ENCODE results near the gene SAMMSON.

Gene SAMMSON

DNA sequence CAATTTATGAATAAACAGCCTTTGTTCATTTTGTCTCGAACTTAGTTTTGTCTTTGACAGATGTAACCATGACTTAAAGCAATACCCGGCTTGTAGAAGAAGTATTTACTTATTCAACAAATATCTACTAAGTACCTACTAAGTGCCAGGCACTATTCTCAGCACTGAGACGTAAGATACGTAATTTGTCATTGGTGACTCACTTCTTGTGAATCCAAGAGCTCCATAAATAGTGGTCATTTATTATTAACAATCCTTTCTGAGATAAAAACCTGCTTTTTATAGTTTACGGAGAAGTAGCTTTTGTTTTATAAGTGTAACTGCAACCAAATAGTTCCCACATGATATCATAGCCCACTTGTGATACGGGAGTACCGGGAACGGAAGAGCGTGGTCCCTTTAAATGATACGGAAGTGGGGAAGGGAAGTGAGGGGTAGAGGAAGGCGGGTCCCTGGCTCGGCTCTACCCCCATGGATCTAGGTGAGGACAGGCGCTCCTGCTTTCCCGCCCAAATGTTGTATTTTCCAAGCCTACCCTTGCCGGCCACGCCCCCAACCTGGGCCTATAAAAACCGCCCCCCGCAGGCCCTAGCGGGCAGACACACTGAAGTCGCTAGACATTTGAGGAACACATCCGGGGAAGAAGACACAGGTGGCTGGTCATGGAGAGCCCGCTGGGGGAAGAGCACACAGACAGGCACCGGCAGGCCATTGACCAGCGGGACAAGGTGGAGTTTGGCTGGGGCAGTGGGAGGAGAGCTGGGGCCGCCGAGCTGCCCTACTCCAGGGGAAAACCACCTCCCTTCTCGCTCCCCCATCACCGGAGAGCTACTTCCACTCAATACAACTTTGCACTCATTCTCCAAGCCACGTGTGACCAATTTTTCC, at the start of gene SAMMSON:
Gene SAMMSON, plus strand, starts transcription at position 594 of the 888 bp plus-strand sequence.
- Histone ChIP-seq H3K9me3 (ENCODE audit: low read length) (no peaks in the 10 kb centered on the region), H3K27ac (ENCODE audit: low read depth, low read length) (peak within 1 kb of the TSS; percentile 29), H3K4me1 (ENCODE audit: insufficient read depth, low read length) (peaks cover 17% of the 10 kb centered on the region), H3K27me3 (ENCODE audit: control insufficient read depth in 1 of 2, insufficient read depth in 2 of 2, low read length in 2 of 2) (no peaks in the 10 kb centered on the region), H3K9ac (ENCODE audit: low read length) (no peak within 1 kb of the TSS), H3K36me3 (ENCODE audit: insufficient read depth, low read length) (no peaks in the 10 kb centered on the region), H3K4me3 (ENCODE audit: low read depth in 1 of 2, low read length in 2 of 2) (peak within 1 kb of the TSS in 1 of 2 donors; percentile 25)

GRCh38 chr3:69951616-69952015, 47.9 kb upstream of the SAMMSON start:
- Histone ChIP-seq H3K9ac (ENCODE audit: low read length) (no peak overlapping the region), H3K4me1 (ENCODE audit: insufficient read depth, low read length) (peaks cover 16% of the 10 kb centered on the region), H3K4me3 (ENCODE audit: low read depth in 1 of 2, low read length in 2 of 2) (no peak overlapping the region), H3K36me3 (ENCODE audit: insufficient read depth, low read length) (peaks cover 25% of the 10 kb centered on the region), H3K27me3 (ENCODE audit: control insufficient read depth in 1 of 2, insufficient read depth in 2 of 2, low read length in 2 of 2) (no peaks in the 10 kb centered on the region), H3K27ac (ENCODE audit: low read depth, low read length) (no peak overlapping the region), H3K9me3 (ENCODE audit: low read length) (no peaks in the 10 kb centered on the region)

GRCh38 chr3:69959581-69959980, 40.0 kb upstream of the SAMMSON start:
- Histone ChIP-seq H3K4me3 (ENCODE audit: low read depth in 1 of 2, low read length in 2 of 2) (no peak overlapping the region), H3K27ac (ENCODE audit: low read depth, low read length) (no peak overlapping the region), H3K9me3 (ENCODE audit: low read length) (no peaks in the 10 kb centered on the region), H3K27me3 (ENCODE audit: control insufficient read depth in 1 of 2, insufficient read depth in 2 of 2, low read length in 2 of 2) (no peaks in the 10 kb centered on the region), H3K4me1 (ENCODE audit: insufficient read depth, low read length) (no peaks in the 10 kb centered on the region), H3K36me3 (ENCODE audit: insufficient read depth, low read length) (peaks cover 26% of the 10 kb centered on the region), H3K9ac (ENCODE audit: low read length) (no peak overlapping the region)

DNA sequence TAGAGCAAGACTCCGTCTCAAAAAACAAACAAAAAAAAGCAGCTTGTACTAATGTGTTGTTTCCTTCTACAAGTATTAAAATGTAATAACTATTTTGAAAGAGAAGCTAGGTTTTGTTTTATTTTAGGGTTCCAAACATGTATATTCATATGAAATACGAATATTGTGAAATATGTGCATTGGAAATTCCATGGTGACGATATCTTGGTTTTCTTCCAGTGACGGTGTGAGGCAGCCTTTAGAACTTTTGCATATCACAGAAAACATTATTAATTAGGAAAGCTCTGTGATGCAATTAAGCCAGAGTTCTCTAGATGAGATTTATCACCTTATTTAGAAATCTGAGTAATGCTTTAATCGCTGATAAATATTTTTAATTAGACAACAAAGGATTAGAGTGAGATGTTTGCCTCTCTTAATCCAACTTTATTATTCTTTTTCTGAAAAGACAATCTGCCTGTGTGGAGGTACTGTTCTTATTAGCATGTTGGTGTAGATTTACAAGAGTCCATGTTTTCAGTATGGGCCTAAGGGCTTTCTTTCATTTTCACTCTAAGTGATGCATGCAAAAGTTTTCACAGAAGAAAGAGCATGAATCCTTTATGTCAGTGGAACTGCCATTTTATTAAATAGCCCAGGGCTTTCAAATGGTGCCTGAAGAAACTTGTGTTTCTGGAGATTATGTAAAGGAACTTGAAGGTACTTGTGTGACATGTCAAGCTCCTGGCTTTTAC, 37.7 kb upstream of the SAMMSON start:
- H3K9ac ChIP-seq (ENCODE audit: low read length), result no peak overlapping the region
- H3K9me3 ChIP-seq (ENCODE audit: low read length), result no peaks in the 10 kb centered on the region
- no peaks in the 10 kb centered on the region for H3K27me3 ChIP-seq (ENCODE audit: control insufficient read depth in 1 of 2, insufficient read depth in 2 of 2, low read length in 2 of 2)
- H3K36me3 ChIP-seq (ENCODE audit: insufficient read depth, low read length), result peaks cover 34% of the 10 kb centered on the region
- H3K4me3 ChIP-seq (ENCODE audit: low read depth in 1 of 2, low read length in 2 of 2), result no peak overlapping the region
- H3K27ac ChIP-seq (ENCODE audit: low read depth, low read length), result no peak overlapping the region
- no peaks in the 10 kb centered on the region for H3K4me1 ChIP-seq (ENCODE audit: insufficient read depth, low read length)

GRCh38 chr3:69963643-69964042, 35.9 kb upstream of the SAMMSON start:
- H3K9me3 ChIP-seq (ENCODE audit: low read length), result no peaks in the 10 kb centered on the region
- no peaks in the 10 kb centered on the region for H3K27me3 ChIP-seq (ENCODE audit: control insufficient read depth in 1 of 2, insufficient read depth in 2 of 2, low read length in 2 of 2)
- H3K4me1 ChIP-seq (ENCODE audit: insufficient read depth, low read length), result no peaks in the 10 kb centered on the region
- H3K27ac ChIP-seq (ENCODE audit: low read depth, low read length), result no peak overlapping the region
- no peak overlapping the region for H3K9ac ChIP-seq (ENCODE audit: low read length)
- peaks cover 27% of the 10 kb centered on the region for H3K36me3 ChIP-seq (ENCODE audit: insufficient read depth, low read length)
- no peak overlapping the region for H3K4me3 ChIP-seq (ENCODE audit: low read depth in 1 of 2, low read length in 2 of 2)

- Histone ChIP-seq H3K27ac (ENCODE audit: low read depth, low read length) (no peak overlapping the region), H3K4me3 (ENCODE audit: low read depth in 1 of 2, low read length in 2 of 2) (no peak overlapping the region), H3K36me3 (ENCODE audit: insufficient read depth, low read length) (peaks cover 15% of the 10 kb centered on the region), H3K27me3 (ENCODE audit: control insufficient read depth in 1 of 2, insufficient read depth in 2 of 2, low read length in 2 of 2) (no peaks in the 10 kb centered on the region), H3K9me3 (ENCODE audit: low read length) (no peaks in the 10 kb centered on the region), H3K9ac (ENCODE audit: low read length) (no peak overlapping the region), H3K4me1 (ENCODE audit: insufficient read depth, low read length) (no peaks in the 10 kb centered on the region)
Observed at GRCh38 chr3:69967156-69967555, 32.4 kb upstream of the SAMMSON start.

- H3K4me1 ChIP-seq (ENCODE audit: insufficient read depth, low read length), result no peaks in the 10 kb centered on the region
- H3K36me3 ChIP-seq (ENCODE audit: insufficient read depth, low read length), result peaks cover 4% of the 10 kb centered on the region
- no peak overlapping the region for H3K4me3 ChIP-seq (ENCODE audit: low read depth in 1 of 2, low read length in 2 of 2)
- no peak overlapping the region for H3K9ac ChIP-seq (ENCODE audit: low read length)
- no peak overlapping the region for H3K27ac ChIP-seq (ENCODE audit: low read depth, low read length)
- H3K9me3 ChIP-seq (ENCODE audit: low read length), result no peaks in the 10 kb centered on the region
- H3K27me3 ChIP-seq (ENCODE audit: control insufficient read depth in 1 of 2, insufficient read depth in 2 of 2, low read length in 2 of 2), result no peaks in the 10 kb centered on the region
Observed at GRCh38 chr3:69970827-69971226, 28.7 kb upstream of the SAMMSON start.

GRCh38 chr3:69972672-69973071, 26.9 kb upstream of the SAMMSON start:
- H3K4me3 ChIP-seq (ENCODE audit: low read depth in 1 of 2, low read length in 2 of 2), result no peak overlapping the region

DNA sequence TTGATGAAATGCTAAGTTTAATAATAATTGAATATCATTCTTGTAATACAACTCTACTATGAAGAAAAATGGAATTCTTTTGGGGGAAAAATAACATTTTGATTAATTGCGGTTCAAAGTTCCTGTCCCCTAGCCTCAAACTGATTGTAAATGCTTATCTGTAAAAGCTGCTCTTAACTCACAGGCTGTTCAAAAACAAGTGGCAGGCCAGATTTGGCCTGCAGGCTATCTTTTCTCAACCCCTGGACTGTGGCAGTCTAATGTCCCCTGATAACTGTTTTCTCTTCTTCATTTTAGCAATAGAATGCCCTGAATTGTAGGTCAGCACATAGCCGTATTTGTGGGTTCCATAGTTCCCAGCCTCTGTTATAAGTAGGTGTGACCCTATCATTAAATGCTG, 23.5 kb upstream of the SAMMSON start:
- no peaks in the 10 kb centered on the region for H3K36me3 ChIP-seq (ENCODE audit: insufficient read depth, low read length)
- H3K9ac ChIP-seq (ENCODE audit: low read length), result no peak overlapping the region
- H3K27me3 ChIP-seq (ENCODE audit: control insufficient read depth in 1 of 2, insufficient read depth in 2 of 2, low read length in 2 of 2), result no peaks in the 10 kb centered on the region
- H3K4me1 ChIP-seq (ENCODE audit: insufficient read depth, low read length), result no peaks in the 10 kb centered on the region
- H3K9me3 ChIP-seq (ENCODE audit: low read length), result no peaks in the 10 kb centered on the region
- no peak overlapping the region for H3K27ac ChIP-seq (ENCODE audit: low read depth, low read length)
- no peak overlapping the region for H3K4me3 ChIP-seq (ENCODE audit: low read depth in 1 of 2, low read length in 2 of 2)

More at GRCh38 chr3:69972672-69973071, 26.9 kb upstream of the SAMMSON start:
- H3K27ac ChIP-seq (ENCODE audit: low read depth, low read length), result no peak overlapping the region
- no peaks in the 10 kb centered on the region for H3K36me3 ChIP-seq (ENCODE audit: insufficient read depth, low read length)
- H3K9me3 ChIP-seq (ENCODE audit: low read length), result no peaks in the 10 kb centered on the region
- no peaks in the 10 kb centered on the region for H3K27me3 ChIP-seq (ENCODE audit: control insufficient read depth in 1 of 2, insufficient read depth in 2 of 2, low read length in 2 of 2)
- no peak overlapping the region for H3K9ac ChIP-seq (ENCODE audit: low read length)
- no peaks in the 10 kb centered on the region for H3K4me1 ChIP-seq (ENCODE audit: insufficient read depth, low read length)

DNA sequence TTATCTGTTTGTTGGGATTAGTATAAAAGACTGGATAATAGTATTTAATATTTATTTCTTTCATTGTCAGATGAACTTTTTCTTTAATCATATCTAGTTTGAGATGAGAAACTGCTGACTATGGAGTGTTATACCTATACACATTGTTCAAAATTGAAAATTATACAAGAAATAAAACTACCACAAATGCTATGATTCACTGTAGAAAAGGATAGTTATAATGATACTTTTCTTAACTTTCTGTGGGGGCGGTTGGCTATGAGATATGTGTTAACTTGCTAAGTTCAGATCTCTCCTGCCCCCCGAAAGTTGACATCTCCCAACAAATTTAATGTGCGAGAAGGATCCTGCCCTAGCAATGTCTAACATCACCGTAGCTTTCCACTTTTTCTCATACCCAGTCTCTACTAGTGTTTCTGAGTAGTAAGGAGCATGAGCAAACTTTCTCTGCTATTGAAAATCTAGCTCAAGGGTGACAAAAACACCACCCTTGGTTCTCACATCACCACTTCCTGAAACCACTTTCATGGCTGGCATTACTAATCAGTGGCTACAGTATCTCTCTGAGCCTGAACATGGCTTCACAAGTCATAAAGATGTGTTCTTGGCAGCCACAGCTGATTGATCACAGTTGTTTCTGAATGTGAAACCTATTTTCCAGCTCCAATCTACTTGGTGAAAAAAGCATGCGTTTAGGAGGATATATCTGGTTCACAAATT, 15.8 kb upstream of the SAMMSON start:
- Histone ChIP-seq H3K27me3 (ENCODE audit: control insufficient read depth in 1 of 2, insufficient read depth in 2 of 2, low read length in 2 of 2) (no peaks in the 10 kb centered on the region), H3K9ac (ENCODE audit: low read length) (no peak overlapping the region), H3K36me3 (ENCODE audit: insufficient read depth, low read length) (no peaks in the 10 kb centered on the region), H3K9me3 (ENCODE audit: low read length) (no peaks in the 10 kb centered on the region), H3K27ac (ENCODE audit: low read depth, low read length) (no peak overlapping the region), H3K4me3 (ENCODE audit: low read depth in 1 of 2, low read length in 2 of 2) (no peak overlapping the region), H3K4me1 (ENCODE audit: insufficient read depth, low read length) (no peaks in the 10 kb centered on the region)

DNA sequence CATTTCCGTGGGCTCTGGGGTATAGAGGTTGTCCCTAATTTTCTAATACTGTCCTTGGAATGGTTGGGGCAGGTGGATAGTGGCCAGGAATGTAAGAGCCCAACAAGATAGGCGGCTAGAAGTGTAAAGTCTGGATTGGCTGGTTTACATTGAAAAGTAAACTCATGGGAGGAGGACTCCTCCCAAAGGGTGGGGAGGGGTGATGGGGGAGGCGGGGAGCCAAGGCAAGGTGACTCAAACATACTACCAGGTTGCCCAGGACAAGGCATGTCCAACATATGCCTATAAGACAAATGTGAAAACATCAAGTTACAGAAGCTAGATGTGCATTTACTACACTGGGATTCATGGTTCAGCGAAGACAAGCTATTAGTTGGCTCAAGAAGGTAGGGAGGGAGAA, 14.3 kb upstream of the SAMMSON start:
- no peak overlapping the region for H3K9ac ChIP-seq (ENCODE audit: low read length)
- no peaks in the 10 kb centered on the region for H3K27me3 ChIP-seq (ENCODE audit: control insufficient read depth in 1 of 2, insufficient read depth in 2 of 2, low read length in 2 of 2)
- no peaks in the 10 kb centered on the region for H3K9me3 ChIP-seq (ENCODE audit: low read length)
- no peak overlapping the region for H3K4me3 ChIP-seq (ENCODE audit: low read depth in 1 of 2, low read length in 2 of 2)
- no peaks in the 10 kb centered on the region for H3K36me3 ChIP-seq (ENCODE audit: insufficient read depth, low read length)
- no peak overlapping the region for H3K27ac ChIP-seq (ENCODE audit: low read depth, low read length)
- H3K4me1 ChIP-seq (ENCODE audit: insufficient read depth, low read length), result no peaks in the 10 kb centered on the region

All from muscle layer of colon (tissue), 2 donors.